ENCODE results near the gene EHMT1.
"Not testable (repeated sequence)": the region's sequence is repeated elsewhere in the genome, so short reads cannot be mapped to it uniquely, and the experiment has no call there.

The EHMT1 gene

GRCh38 chr9:137788561-137789294 lies 169.9 kb downstream of the EHMT1 start:
- DNase-seq = no peak

GRCh38 chr9:137789295-137789895 lies 170.6 kb downstream of the EHMT1 start:
- no peak for DNase-seq

DNA sequence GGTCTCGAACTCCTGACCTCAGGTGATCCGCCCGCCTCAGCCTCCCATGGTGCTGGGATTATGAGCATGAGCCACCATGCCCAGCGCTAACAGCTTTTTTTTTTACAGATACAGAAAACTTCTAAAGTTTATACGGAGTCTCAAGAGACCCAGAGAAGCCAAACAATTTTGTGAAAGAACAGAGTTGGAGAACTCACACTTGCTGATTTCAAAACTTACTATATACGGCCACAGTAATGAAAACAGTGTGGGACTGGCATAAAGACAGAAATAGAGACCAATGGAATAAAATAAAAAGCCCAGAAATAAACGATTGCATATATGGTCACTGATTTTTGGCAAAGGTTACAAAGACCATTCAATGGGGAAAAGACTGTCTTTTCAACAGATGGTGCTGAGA lies 173.1 kb downstream of the EHMT1 start:
- DNase-seq = no peak

DNA sequence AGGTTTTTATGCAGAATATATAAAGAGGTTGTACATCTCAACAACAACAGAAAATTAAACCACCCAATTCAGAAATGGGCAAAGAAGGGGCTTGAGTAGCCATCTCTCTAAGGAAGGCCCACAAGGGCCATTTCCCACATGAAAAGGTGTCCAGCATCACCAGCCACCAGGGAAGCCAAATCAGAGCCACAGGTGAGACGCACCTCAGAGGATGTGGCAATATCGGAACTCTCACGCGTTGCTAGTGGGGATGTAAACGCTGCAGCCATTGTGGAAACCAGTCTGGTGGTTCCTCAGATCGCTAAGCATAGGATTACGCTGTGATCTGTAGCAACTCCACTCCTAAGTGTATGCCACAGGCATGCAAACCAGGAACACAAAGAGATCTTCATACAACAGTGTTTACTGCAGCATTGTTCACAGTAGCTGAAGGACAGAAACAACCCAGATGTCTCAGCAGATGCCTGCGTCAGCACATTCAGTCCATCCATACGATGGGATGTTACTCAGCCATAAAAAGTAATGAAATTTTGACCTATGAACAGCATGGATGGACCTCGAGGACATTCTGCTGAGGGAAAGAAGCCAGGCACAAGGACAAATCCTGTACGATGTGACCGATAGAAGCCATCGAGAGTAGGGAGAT lies 174.5 kb downstream of the EHMT1 start:
- no peak for DNase-seq

DNA sequence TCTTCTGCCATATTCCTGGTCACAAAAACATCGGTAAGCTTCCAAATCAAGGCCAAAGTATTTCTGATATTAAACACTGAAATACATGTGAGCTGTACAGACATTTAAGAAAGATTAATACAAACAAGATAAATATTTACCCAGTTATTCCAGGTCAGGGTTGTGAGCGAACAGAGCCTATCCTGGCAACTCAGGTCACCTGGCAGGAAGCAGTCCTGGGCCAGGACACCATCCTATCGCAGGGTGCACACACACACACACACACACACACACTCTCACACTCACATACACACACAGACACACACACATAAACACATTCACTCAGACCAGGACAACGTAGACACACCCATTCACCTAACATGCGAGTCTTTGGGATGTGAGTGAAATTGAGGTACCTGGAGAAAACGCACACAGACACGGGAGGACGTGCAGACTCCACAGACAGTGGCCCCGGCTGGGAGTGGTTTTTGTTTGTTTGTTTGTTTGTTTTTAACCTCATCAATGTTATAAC lies 176.4 kb downstream of the EHMT1 start:
- DNase-seq = no peak

DNA sequence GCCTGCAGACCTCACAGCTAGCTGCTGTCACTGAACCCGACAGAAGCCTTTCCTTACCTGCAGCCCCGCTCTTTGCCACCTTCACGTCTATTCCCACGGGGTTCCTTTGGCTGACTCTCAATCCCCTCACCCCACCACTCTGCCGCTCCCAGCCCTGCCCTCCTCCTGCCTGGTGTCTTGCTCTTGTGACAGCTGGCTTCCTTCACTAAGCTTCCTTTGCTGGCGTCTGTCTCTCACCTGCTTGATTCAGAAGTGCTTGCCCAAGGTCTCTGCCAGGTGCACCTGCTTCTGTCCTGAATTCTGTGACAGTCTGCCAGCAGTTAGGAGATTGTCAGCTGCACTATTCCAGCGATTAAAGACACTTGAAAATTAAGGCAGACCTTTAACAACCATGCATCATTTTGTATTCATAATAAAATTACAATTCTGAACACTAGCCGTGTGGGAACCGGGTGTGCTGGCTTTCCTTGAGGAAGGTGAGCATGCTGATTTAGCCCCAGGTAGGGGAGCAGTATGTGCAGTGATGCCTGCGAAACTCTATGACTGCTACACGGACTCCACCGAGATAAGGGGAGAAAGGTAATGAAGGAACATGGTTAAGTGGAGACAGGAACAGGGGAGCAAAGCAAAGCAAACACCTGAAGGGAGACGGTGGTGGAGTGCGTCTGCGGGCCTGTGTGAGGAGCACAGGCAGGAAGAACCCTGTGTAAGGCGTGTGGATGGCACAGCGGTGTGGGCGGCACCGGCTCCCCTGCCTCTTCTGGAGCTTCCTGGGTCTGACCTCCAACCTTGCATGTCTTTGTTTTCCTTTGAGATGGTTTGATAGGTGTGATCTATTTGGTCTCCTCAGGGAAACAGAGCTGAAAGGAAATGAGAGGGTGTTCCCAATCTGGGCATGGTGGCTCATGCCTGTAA lies 178.7 kb downstream of the EHMT1 start:
- no peak for DNase-seq

DNA sequence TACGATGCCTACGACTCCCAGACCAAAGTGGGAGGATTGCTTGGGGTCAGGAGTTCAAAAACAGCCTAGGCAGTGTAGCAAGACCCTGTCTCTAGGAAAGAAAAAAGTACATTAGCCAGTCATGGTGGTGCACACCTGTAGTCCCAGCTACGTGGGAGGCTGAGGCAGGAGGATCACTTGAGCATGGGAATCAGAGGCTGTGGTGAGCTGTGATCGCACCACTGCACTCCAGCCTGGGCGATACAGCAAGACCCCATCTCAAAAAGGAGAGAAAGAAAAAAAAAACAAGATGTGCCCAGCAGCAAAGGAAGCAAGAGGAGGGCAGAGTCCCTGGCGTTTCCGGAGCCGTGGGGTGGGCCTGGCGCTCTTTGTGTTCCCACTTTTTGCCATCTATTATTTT lies 179.3 kb downstream of the EHMT1 start:
- DNase-seq = no peak

DNA sequence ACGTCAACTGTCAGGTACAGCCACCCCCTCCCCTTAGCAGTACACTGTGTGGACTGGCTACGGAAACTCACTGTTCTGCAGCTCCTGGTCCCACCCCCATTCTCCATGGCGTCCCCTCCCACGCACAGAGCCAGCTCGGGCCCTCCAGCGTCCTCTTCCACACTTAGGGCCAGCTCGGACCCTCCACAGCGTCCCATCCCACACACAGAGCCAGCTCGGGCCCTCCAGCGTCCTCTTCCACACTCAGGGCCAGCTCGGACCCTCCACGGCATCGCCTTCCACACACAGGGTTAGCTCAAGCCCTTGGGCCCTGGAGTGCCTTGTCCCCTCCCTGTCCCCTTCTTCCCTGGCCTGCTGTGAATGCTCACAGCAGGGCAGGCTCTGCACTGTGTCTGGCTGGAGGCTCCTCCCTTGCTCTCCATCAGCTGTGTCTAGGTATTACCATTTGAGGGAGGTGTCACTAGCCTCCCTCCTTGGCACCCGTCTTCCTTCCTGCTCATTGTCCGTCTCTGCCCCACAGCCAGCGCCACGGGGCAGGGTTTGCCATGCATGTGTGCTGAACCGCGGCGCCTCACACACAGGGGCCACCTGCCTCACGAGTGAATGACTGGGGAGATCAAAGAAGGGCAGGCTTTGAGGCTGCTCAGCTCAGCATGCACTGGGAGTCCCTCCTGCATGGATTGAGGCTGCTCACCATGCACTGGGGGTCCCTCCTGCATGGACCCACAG lies 180.3 kb downstream of the EHMT1 start:
- DNase-seq = no peak

GRCh38 chr9:137799630-137799983 lies 180.8 kb downstream of the EHMT1 start:
- DNase-seq = no peak

GRCh38 chr9:137800196-137801022 lies 181.6 kb downstream of the EHMT1 start:
- no peak for DNase-seq

DNA sequence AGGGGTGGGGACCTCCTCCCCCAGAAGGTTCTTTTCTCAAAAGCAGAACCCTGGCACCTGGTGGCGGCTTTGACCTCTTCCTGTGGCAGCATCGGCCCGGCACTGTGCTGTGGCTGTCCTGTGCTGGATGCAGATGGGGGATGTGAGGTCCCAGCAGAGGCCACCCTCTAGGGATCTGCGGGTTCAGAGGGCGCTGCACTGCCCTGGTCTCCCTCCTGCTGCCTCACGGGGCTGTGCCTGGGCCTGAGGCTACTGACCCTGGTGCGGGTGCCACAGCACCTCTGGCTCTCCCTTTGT lies 182.2 kb downstream of the EHMT1 start:
- no peak for DNase-seq

DNA sequence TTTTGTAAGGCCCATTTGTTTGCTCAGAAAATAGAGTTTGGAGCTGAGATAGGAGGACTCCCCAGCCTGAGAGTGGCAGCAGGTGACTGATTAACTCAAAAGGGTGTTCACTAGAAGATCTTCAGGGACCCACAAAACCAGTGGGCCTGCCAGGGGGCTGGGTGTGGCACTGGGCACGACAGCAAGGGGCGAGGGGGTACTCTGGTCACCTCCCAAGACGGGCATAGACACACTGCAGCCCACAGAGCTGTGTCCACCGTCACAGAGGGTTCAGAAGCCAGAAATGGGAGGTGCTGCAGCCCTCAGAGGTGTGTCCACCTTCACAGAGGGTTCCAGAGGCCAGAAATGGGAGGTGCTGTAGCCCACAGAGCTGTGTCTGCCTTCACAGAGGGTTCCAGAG lies 183.2 kb downstream of the EHMT1 start:
- no peak for DNase-seq

GRCh38 chr9:137802521-137803243 lies 183.9 kb downstream of the EHMT1 start:
- DNase-seq = no peak

DNA sequence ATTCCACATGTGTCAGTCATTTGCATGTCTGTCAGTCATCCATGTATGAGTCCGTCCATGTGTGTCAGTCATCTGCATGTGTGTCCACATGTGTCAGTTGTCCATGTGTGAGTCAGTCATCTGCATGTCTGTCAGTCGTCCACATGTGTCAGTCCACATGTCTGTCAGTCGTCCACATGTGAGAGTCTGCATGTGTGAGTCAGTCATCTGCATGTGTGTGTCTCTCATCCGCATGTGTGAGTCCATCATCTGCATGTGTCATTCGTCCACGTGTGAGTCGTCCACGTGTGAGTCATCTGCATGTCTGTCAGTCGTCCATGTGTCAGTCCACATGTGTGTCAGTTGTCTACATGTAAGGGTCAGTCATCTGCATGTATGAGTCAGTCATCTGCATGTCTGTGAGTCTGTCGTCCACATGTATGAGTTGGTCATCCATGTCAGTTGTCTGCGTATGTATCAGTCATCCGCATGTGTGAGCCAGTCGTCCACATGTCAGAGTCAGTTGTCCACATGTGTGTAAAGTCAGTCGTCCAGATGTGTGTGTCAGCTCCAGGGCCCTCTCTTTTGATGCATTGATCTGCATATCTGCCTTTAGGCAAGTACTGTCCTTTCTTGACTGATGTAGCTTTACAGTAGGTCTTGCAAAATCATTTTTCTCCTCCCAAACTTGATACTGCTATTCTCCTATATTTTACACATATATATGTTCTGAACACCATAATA lies 186.3 kb downstream of the EHMT1 start:
- DNase-seq = peak; percentile 11

GRCh38 chr9:137807721-137808703 lies 189.2 kb downstream of the EHMT1 start:
- no peak for DNase-seq

DNA sequence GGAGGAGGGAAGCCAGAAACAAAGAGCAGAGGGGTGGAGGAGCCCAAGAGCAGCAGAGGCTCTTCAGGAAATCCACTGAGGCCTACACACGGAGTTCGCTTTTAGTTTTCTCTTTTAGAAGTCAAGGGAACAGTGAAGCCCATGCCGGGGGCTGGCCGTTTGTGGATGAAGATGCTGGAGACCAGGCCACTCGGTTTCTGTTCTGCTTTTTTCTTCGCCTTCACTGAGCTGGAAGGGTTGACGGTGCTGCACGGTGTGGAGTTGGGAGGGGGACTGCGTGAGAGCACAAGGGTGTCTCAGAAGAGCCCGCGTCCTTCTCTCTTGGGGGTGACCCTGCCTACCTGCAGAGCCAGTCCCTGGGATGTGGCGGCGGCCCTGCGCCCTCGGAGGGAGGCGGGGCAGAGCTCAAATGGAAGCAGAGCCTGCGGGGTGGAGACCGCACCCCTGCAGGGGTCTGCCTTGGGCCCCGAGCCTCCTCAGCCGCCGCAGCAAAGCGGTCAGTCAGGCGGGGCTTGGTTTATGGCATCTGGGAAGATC lies 190.3 kb downstream of the EHMT1 start:
- DNase-seq = no peak

DNA sequence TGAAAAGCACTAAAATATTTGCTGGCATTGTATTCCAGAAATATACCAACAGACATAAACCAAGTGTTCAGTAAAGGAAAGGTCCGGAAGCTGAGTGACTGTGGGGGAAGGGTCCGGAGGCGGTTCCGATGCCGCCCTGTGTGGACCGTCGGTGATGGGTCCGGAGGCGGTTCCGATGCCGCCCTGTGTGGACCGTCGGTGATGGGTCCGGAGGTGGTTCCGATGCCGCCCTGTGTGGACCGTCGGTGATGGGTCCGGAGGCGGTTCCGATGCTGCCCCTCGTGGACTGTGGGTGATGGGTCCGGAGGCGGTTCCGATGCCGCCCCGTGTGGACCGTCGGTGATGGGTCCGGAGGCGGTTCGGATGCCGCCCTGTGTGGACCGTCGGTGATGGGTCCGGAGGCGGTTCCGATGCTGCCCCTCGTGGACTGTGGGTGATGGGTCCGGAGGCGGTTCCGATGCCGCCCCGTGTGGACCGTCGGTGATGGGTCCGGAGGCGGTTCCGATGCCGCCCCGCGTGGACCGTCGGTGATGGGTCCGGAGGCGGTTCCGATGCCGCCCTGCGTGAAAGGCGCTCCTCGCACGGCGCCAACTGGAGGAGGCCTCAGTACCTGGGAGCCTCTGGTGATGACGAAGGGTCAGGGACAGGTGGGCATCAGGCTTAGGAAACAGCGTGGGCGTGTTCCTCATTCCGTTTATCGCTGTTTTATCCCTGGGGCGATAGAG lies 191.1 kb downstream of the EHMT1 start:
- DNase-seq = not testable (repeated sequence)

Data from fibroblast of skin of scalp (primary cell).